WERI-Rb-1 (cell line): ENCODE data around the gene YKT6.
"Not testable (repeated sequence)": the region's sequence is repeated elsewhere in the genome, so short reads cannot be mapped to it uniquely, and the experiment has no call there.

ENCODE experiments used
- DNase-seq: peaks from one replicate; pipeline ENCODE4 v3.0.0-alpha.2; 2020
- H3K27ac ChIP-seq: fragments of 250-450 bp; sonication (Bioruptor Pico); 2 replicates; pipeline ENCODE4 v1.5.1; 2020; ENCODE audit warnings: mild to moderate bottlenecking, moderate library complexity
- H3K27me3 ChIP-seq: fragments of 250-450 bp; sonication (Bioruptor Pico); 2 replicates; pipeline ENCODE4 v1.5.1; 2021; ENCODE audit warnings: mild to moderate bottlenecking, low read depth, moderate library complexity; ENCODE audit not compliant: insufficient read depth, severe bottlenecking
- H3K36me3 ChIP-seq: fragments of 250-450 bp; sonication (Bioruptor Pico); 2 replicates; pipeline ENCODE4 v1.5.1; 2020; ENCODE audit warnings: mild to moderate bottlenecking, moderate library complexity
- H3K4me3 ChIP-seq: 2 replicates; pipeline ENCODE4 v1.5.1; 2011; ENCODE audit warnings: low read depth, mild to moderate bottlenecking, control low read depth, low read length
- H3K9me3 ChIP-seq: fragments of 250-450 bp; sonication (Bioruptor Pico); 2 replicates; pipeline ENCODE4 v1.5.1; 2021; ENCODE audit warnings: mild to moderate bottlenecking, moderate library complexity; ENCODE audit not compliant: severe bottlenecking
- TF ChIP-seq, protein P1 (sequence below): IDR thresholded peaks from 2 replicates; pipeline ENCODE4 v1.5.1; 2011; ENCODE audit warnings: low read depth, mild to moderate bottlenecking, control low read depth, inconsistent platforms, low read length

The YKT6 gene

DNA sequence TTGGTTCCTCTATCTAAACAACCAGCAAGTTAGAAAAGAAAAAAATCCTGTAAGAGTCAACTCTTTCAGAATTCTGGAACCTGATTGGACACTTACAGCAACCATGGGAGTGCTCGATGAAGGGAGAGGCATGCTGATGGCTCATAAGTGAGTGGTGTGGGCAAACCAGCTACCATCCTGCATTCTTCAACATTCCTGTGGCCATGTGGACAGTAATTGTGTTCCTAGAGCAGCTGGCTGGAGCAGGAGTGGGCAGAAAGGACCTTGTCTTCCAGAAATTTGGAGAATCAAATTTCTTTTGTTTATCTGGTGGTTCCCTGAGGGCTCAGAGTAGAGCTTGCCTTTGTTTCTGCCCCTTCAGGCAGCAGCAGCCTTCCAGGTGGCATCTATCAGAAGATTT is 37.2 kb upstream of the YKT6 start:
- no peak for DNase-seq
- Histone ChIP-seq H3K9me3 (peaks cover 14% of the 10 kb centered on the region), H3K27me3 (no peaks in the 10 kb centered on the region), H3K36me3 (no peaks in the 10 kb centered on the region), H3K4me3 (no peak overlapping the region), H3K27ac (no peak overlapping the region)
- TF ChIP-seq, protein P1, sequence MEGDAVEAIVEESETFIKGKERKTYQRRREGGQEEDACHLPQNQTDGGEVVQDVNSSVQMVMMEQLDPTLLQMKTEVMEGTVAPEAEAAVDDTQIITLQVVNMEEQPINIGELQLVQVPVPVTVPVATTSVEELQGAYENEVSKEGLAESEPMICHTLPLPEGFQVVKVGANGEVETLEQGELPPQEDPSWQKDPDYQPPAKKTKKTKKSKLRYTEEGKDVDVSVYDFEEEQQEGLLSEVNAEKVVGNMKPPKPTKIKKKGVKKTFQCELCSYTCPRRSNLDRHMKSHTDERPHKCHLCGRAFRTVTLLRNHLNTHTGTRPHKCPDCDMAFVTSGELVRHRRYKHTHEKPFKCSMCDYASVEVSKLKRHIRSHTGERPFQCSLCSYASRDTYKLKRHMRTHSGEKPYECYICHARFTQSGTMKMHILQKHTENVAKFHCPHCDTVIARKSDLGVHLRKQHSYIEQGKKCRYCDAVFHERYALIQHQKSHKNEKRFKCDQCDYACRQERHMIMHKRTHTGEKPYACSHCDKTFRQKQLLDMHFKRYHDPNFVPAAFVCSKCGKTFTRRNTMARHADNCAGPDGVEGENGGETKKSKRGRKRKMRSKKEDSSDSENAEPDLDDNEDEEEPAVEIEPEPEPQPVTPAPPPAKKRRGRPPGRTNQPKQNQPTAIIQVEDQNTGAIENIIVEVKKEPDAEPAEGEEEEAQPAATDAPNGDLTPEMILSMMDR = no peak

DNA sequence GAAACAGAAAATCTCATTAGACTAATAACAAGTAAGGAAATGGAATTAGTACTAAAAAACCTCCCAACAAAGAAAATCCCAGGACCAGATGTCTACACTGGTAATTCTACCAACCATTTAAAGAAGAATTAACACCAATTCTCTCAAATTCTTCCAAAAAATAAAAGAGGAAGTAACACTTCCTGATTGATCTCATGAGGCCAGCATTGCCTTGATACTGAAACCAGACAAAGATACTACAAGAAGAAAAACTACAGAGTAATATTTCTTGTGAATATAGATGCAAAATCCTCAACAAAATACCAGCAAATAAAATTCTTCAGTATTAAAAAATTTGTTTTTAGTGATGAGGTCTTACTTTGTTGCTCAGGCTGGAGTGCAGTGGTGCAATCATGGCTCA is 32.9 kb upstream of the YKT6 start:
- DNase-seq = no peak
- TF ChIP-seq, protein P1 = no peak
- no peaks in the 10 kb centered on the region for H3K27me3 ChIP-seq
- H3K36me3 ChIP-seq = no peaks in the 10 kb centered on the region
- H3K9me3 ChIP-seq = peaks cover 14% of the 10 kb centered on the region
- H3K4me3 ChIP-seq = no peak overlapping the region
- no peak overlapping the region for H3K27ac ChIP-seq

DNA sequence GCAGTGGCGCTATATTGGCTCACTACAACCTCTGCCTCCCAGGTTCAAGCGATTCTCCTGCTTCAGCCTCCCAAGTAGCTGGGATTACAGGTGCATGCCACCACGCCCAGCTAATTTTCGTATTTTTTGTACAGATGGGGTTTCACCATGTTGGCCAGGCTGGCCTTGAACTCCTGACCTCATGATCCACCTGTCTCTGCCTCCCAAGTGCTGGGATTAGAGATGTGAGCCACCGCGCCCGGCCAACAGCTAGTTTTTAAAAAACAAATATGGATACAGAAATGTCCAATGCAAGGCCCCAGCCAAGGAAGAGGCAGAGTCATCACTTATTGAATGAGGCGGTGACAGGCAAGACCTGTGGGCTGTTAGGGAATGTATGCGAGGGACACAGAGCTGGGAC is 28.9 kb upstream of the YKT6 start:
- not testable (repeated sequence) for DNase-seq, H3K27me3 ChIP-seq, H3K27ac ChIP-seq, H3K36me3 ChIP-seq, H3K9me3 ChIP-seq, H3K4me3 ChIP-seq

DNA sequence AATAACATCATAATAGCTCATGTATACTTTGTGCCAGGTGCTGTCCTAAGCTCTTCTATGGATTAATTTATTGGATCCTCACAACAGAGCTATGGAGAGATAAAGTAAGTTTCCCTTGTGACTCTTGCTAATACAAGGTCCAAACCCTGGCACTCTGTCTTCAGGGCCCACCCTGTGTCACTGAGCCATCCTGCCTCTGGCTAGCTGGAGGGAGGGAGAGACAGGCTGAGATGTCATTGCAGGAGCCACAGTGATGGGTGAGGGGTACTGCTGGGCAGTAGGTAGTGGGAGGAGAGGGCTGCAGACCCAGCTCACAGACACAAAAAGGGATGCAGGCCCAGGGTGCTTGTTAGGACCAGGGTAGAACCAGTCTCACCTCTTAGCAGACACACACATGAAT is 28.4 kb upstream of the YKT6 start:
- peaks cover under 1% of the 10 kb centered on the region for H3K9me3 ChIP-seq
- no peaks in the 10 kb centered on the region for H3K36me3 ChIP-seq
- no peak for DNase-seq
- no peak overlapping the region for H3K27ac ChIP-seq
- no peaks in the 10 kb centered on the region for H3K27me3 ChIP-seq
- H3K4me3 ChIP-seq = no peak overlapping the region
- TF ChIP-seq, protein P1 = no peak

DNA sequence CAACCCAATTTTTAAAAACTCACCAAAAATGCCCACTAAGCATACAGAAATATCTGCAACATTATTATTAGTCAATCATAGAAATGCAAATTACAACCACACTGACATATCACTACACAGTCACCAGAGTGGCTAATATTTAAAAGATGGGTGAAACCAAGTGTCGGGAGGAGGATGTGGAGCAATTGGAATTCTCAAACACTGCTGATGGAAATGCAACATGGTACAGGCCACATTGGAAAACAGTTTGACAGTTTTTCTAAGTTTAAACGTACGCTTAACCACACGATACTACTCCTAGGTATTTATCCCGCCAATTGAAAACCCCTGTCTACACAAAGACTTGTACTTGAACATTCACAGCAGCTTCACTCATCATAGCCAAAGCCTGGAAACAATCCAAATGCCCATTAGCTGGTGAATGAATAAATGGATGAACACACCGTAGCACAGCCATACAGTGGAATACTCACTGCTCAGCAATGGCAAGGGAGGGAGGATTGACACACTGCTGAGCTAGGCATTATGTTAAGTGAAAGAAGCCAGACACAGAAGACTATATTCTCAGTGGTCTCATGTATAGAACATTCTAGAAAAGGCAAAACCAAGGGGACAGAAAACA is 27.9 kb upstream of the YKT6 start:
- Histone ChIP-seq H3K36me3 (no peaks in the 10 kb centered on the region), H3K9me3 (no peaks in the 10 kb centered on the region), H3K4me3 (no peak overlapping the region), H3K27ac (no peak overlapping the region), H3K27me3 (no peaks in the 10 kb centered on the region)
- no peak for DNase-seq
- TF ChIP-seq, protein P1 = no peak

DNA sequence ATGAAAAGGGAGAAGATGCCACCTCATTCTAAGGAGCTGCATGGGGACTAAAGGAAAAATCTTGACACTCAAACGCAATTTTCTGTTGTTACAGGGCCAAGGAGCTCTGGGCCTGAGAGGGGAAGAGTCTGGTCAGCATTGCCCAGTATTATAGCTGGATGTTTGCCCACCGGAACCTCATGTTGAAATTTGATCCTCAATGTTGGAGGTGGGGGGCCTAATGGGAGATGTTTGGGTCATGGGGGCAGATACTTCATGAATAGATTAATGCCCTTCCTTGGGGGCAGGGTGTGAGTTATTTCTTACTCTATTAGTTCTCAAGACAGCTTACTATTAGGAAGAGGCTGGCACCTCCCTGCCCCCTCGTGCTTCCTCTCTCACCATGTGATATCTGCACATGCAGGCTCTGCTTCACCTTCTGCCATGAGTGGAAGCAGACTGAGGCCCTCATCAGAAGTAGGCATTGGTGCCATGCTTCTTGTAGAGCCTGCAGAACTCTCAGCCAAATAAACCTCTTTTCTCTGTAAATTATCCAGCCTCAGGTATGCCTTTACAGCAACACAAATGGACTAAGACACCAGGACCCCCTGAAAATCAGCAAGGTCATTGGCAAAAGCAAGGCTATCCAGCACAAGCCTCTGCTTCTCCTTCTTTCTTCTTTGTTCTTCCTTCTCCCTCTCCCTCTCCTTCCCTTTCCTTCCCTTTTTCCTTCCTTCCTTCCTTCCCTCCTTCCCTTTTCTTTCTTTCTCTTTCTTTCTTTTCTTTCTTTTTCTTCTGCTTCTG is 26.7 kb upstream of the YKT6 start:
- Histone ChIP-seq H3K9me3 (no peaks in the 10 kb centered on the region), H3K36me3 (no peaks in the 10 kb centered on the region), H3K27ac (no peak overlapping the region), H3K4me3 (no peak overlapping the region), H3K27me3 (no peaks in the 10 kb centered on the region)
- TF ChIP-seq, protein P1 = no peak
- DNase-seq = no peak

DNA sequence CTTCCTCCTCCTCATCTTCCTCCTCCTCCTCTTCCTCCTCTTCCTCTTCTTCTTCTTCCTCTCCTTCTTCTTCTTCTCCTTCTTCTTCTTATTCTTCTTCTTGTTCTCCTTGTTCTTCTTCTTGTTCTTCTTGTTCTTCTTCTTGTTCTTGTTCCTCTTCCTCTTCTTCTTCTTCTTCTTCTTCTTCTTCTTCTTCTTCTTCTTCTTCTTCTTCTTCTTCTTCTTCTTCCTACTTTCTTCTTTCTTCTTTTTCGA is 26.2 kb upstream of the YKT6 start:
- H3K4me3 ChIP-seq, H3K36me3 ChIP-seq, H3K27ac ChIP-seq, H3K9me3 ChIP-seq, DNase-seq, H3K27me3 ChIP-seq: not testable (repeated sequence)
